ENCODE measurements around the gene ZBTB8OS.
A peak's percentile ranks its signal among the peaks of the same experiment; 100 is the strongest.
"Not testable (repeated sequence)": the region's sequence is repeated elsewhere in the genome, so short reads cannot be mapped to it uniquely, and the experiment has no call there.

ZBTB8OS gene

GRCh38 chr1:32650752-32651460 is 556 bp upstream of the ZBTB8OS start, which contains the start of gene RBBP4:
TSS of gene RBBP4 (plus strand) at chr1:32651208. CDS start at chr1:32651307, 99 bp downstream.
- DNase-seq (ENCODE audit: low read depth in 2 of 2, low spot score in 1 of 2): peak; percentile 94 to 98

DNA sequence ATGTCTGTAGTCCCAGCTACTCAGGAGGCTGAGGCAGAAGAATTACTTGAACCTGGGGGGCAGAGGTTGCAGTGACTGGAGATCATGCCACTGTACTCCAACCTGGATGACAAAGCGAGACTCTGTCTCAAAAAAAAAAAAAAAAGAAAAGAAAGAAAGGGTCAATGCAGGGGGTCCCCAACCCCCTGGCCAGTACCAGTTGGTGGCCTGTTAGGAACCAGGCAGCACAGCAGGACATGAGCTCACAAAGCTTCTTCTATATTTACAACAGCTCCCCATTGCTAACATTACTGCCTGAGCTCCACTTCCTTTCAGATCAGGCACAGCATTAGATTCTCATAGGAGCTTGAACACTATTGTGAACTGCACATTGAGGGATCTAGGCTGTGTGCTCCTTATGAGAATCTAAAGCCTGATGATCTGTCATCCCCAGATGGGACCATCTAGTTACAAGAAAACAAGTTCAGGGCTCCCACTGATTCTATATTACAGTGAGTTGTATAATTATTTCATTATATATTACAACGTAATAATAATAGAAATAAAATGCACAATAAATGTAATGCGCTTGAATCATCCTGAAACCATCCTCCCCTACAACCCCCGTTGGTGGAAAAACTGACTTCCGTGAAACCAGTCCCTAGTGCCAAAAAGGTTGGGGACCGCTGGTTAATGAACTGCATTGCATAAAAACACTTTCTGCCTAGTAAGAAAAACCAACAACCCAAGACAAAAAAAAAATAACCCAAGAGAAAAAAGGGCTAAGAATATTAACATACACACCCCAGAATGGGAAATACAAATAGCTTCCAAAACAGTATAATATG is 2.8 kb downstream of the ZBTB8OS start:
- no peak for DNase-seq (ENCODE audit: low read depth in 2 of 2, low spot score in 1 of 2)

DNA sequence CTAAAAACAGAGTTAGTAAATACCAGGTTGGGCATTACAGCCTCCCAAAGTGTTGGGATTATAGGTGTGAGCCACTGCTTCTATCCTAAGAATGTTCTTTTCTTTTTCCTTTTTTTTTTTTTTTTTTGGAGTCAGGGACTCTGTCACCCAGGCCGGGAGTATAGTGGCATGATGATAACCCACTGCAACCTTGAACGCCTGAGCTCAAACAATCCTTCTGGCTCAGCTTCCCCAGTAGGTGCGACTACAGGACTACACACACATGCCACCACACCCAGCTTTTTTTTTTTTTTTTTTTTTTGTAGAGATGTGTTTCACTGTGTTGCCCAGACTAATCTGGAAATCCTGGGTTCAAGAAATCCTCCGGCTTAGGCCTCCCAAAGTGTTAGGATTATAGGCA is 5.9 kb downstream of the ZBTB8OS start:
- no peak for DNase-seq (ENCODE audit: low read depth in 2 of 2, low spot score in 1 of 2)

- DNase-seq (ENCODE audit: low read depth in 2 of 2, low spot score in 1 of 2): not testable (repeated sequence)
Measured at GRCh38 chr1:32642292-32642827, 8.0 kb downstream of the ZBTB8OS start.

DNA sequence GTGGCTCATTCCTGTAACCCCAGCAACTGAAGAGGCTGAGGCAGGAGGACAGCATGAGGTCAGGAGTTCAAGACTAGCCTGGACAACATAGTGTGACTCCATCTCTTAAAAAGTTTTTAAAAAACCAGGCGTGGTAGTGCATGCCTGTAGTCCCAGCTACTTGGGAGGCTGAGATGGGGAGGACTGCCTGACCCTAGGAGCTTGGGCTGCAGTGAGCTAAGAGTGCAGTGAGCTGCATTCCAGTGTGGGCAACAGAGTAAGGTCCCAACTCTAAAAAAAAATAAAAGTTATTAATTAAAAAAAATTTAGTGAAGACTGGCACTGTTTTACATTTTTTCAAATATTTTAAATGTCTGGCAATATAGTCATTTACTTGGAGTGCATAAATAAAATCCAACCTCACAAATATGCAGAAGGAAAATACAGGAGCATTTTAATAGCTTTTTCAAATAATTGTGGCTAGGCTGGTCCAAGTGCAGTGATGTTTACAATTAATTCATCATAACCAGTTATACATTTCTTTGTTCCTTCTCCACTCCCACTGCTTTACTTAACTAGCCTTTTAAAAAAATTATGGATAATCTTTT is 10.8 kb downstream of the ZBTB8OS start:
- DNase-seq (ENCODE audit: low read depth in 2 of 2, low spot score in 1 of 2): no peak

DNA sequence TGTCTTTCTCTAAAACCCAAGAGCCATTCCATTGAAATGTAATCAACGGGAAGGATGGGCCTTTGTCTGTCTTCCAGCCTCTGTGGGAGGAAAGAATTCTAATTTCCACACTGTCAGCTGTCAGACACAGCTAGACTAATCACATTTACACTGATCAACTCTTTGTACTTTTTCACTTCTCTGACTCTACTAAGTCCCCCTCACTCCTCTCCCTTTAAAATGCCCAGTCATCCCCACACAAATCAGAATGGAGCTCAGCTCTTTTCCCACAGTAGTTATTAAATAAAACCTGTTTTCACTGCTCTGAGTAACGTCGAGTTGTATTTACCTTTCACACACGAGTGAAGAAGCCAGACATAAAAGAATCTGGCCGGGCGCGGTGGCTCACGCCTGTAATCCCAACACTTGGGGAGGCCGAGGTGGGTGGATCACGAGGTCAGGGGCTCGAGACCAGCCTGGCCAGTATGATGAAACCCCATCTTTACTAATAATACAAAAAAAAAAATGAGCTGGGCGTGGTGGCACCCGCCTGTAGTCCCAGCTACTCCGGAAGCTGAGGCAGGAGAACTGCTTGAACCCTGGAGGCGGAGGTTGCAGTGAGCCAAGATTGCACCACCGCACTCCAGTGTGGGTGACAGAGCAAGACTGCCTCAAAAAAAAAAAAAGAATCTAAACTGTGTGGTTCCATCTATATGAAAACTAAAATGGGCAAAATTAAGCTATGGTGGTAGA is 13.3 kb downstream of the ZBTB8OS start:
- DNase-seq (ENCODE audit: low read depth in 2 of 2, low spot score in 1 of 2): no peak

- no peak for DNase-seq (ENCODE audit: low read depth in 2 of 2, low spot score in 1 of 2)
Measured at GRCh38 chr1:32635508-32636277, 14.7 kb downstream of the ZBTB8OS start.

DNA sequence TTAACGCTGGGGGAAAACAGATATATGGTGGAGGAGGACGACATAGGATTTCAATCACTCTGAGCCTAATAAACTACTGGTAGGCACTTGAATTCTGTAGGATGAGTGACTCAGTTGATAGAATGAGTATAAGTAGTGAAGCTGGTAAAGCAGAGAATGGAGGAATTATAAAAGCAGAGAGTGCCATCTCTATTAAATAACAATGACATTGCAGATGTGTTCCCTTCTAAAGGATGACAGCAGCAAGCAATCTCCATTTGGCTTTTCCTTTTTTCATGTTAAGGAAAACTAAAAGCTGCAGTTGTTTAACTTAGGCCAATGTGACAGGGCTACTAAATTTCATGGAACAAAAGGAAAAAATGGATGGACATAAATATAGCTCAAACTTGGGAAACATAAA is 17.5 kb downstream of the ZBTB8OS start:
- no peak for DNase-seq (ENCODE audit: low read depth in 2 of 2, low spot score in 1 of 2)

DNA sequence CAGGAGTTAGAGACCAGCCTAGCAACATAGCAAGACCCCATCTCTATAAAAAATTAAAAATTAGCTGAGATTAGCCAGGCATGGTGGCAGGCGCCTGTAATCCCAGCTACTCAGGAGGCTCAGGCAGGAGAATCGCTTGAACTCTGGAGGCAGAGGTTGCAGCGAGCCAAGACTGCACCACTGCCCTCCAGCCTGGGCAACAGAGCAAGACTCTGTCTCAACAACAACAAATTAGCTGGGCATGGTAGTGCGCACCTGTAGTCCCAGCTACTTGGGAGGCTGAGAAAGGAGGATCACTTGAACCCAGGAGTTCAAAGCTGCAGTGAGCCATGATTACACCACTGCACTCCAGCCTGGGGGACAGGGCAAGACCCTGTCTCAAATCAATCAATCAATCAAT is 20.2 kb downstream of the ZBTB8OS start:
- not testable (repeated sequence) for DNase-seq (ENCODE audit: low read depth in 2 of 2, low spot score in 1 of 2)

GRCh38 chr1:32627596-32628162 is 22.7 kb downstream of the ZBTB8OS start:
- no peak for DNase-seq (ENCODE audit: low read depth in 2 of 2, low spot score in 1 of 2)

DNA sequence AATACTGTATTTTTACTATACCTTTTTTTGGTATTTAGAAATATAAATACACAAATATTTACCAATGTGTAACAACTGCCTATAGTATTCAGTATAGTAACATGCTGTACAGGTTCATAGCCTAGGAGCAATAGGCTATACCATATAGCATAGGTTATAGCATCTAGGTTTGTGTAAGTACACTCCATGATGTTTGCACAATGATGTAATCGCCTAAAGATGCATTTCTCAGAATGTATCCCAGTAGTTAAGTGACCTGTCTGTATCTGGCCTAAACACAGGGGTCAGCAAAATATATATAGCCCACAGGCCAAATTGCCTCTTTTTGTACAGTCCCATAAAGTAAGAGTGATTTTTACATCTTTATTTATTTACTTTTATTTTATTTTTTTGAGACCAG is 24.2 kb downstream of the ZBTB8OS start:
- no peak for DNase-seq (ENCODE audit: low read depth in 2 of 2, low spot score in 1 of 2)

- peak in 1 of 2 donors; percentile 10 for DNase-seq (ENCODE audit: low read depth in 2 of 2, low spot score in 1 of 2)
Measured at GRCh38 chr1:32623775-32624174, 26.6 kb downstream of the ZBTB8OS start.

DNA sequence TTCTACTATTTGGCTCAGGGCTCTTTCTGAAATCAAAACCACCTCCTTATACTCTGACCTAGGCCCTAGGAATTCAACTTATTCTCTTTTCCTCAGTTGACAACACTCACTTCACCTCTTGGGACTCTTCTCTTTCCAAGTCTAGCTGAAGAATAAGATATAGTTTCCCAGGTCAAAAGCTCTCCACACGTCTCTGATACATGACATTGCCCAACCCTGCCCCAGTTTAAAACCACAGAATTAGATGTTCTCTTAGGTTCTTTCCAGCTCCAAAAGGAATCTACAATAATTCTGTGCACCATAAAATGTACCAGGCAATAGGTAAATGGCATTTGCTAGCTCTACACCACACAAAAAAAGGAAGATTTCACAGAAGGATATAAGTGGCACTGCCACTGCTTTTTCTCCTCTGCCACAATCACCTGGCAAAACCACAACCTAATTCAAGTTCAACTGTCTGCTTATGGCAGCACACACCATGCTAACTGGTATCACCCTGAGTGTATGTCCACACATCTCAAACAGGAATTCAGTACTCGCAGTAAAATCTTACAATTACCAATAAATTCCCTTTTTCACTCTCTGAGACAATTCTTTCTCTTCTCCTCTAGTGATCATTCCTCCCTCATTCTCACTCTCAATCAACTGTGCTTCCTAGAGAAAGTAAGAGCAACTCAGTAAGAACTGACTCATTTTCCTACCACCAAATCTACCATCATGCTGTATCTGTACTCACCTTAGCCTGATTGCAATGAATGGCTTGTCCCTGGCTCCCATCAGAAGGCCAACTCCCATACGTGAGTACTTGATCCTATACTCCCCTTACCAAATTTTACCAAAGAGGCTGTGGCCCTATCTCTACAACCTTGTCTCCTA is 27.3 kb downstream of the ZBTB8OS start:
- no peak for DNase-seq (ENCODE audit: low read depth in 2 of 2, low spot score in 1 of 2)

- DNase-seq (ENCODE audit: low read depth in 2 of 2, low spot score in 1 of 2): no peak
Measured at GRCh38 chr1:32622205-32622604, 28.1 kb downstream of the ZBTB8OS start.

DNA sequence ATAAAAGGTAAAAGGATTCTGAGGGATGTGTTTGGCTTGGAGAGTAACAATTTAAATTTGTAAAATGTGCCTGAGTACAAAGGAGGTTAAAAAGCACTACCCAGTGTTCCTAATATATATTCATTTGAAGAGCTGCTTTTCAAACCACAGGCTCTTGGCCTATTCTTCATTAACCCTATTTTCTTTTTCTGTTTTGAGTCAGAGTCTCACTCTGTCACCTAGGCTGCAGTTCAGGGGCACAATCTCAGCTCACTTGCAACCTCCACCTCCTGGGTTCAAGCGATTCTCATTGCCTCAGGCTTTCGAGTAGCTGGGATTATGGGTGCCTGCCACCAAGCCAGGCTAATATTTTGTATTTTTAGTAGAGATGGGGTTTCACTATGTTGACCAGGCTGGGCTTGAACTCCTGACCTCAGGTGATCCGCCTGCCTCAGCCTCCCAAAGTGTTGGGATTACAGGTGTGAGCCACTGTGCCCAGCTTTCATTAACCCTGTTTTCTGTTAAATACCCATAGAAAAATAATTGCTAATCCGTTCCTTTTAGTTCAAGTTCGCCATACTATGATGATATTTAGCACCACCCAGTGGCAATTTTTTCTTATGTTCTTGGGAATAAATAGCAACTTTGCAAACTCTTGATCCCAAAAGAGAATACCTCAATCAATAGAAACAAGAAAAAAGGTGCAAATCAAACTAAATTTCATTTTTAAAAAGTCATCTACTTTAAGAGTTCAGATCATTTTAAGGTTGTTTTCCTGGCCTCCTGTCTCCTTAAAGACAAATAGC is 30.5 kb downstream of the ZBTB8OS start:
- DNase-seq (ENCODE audit: low read depth in 2 of 2, low spot score in 1 of 2): no peak

- no peak for DNase-seq (ENCODE audit: low read depth in 2 of 2, low spot score in 1 of 2)
Measured at GRCh38 chr1:32618673-32619221, 31.6 kb downstream of the ZBTB8OS start.

- DNase-seq (ENCODE audit: low read depth in 2 of 2, low spot score in 1 of 2): no peak
Measured at GRCh38 chr1:32613472-32613871, 36.9 kb downstream of the ZBTB8OS start.

Data from stimulated activated CD8-positive, alpha-beta memory T cell treated with anti-CD3 and anti-CD28 coated beads, Interleukin-4, amount 100 ng/mL, for 4 hours (primary cell).